Hematopoietic multipotent progenitor cell treated with erythropoietin and hydrocortisone succinate and interleukin-3 and kit ligand, for 17 days (in vitro differentiated cells): ENCODE data around the gene SMYD3.

Experiments
- DNase-seq: peaks from one replicate; pipeline ENCODE4 v3.0.0-alpha.2; 2015; ENCODE audit warnings: low spot score

The SMYD3 gene

GRCh38 chr1:246147524-246148461 lies 359.3 kb downstream of the SMYD3 start:
- no peak for DNase-seq

DNA sequence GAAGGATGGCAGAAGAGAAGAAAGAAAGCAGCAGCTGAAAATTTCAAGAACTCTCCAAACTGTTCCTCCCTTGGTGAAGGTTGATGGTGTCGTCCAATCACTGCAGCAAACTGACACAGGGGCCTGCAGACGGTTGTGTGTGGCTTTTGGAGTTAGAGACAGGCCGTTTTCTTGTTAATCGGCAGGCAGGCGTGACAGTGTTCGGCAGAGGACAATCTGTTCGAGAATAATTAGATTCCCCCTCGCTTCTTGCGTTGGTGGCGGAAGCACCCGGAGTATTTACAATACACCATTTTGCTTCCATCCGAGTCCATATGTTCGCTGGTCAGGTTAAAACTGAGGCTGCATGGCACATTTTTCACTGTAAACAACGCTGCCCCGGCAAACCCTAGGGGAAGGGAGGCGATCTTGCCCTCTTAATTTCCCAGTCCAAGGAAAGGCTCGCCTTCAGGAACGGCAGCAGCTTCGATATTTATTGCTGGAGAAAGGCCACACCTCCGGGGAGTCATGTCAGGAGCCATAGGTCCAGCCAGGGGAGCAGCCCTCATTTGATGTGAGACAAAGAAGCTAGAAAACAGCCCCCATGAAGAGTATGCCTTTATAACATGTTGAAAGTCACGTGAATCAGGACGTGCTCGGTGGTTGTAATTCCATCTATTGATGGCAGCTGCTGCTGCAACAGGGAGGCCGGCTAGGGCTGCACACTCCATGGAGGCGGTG lies 360.1 kb downstream of the SMYD3 start:
- DNase-seq = no peak

GRCh38 chr1:246145900-246146299 lies 361.2 kb downstream of the SMYD3 start:
- no peak for DNase-seq

DNA sequence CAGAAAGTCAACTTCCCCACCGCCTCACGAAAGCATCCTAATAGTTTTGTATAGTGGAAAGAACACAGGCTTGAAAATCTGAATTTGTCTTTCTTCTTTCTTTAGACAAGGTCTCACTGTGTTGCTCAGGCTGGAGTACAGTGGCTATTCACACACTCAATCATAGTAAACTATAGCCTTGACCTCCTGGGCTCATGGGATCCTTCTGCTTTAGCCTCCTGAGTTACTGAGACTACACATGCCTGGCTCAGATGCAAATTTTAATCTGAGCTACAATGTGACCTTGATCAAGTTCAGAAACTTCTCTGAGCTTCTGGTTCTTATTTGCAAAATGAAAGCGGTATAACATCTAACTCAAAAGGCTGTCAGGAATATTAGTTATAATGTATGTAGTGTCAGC lies 362.1 kb downstream of the SMYD3 start:
- DNase-seq = no peak

DNA sequence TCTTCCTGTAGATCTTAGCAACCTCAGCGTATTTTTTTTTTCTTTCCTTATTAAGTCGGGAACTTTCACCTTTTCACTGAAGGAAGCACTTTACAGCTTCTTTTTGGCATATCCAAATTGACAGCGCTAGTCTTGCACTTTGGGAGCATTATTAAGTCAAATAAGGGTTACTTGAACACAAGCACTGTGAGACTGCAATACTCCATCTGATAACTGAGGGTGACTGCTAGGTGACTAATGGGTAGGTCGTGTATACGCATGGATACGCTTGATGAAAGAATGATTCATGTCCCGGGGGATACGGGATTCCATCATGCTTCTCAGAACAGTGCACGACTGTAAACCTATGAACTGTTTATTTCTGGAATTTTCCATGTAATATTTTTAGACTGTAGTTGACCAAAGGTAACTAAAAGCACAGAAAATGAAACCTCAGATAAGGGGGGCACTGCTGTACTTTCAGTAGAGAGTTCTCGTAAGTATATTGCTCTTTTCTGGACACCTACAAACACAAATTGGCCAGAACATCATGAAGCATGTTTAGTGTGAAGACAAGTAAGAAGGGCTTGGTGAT lies 364.7 kb downstream of the SMYD3 start:
- no peak for DNase-seq

GRCh38 chr1:246141306-246141705 lies 365.8 kb downstream of the SMYD3 start:
- no peak for DNase-seq

DNA sequence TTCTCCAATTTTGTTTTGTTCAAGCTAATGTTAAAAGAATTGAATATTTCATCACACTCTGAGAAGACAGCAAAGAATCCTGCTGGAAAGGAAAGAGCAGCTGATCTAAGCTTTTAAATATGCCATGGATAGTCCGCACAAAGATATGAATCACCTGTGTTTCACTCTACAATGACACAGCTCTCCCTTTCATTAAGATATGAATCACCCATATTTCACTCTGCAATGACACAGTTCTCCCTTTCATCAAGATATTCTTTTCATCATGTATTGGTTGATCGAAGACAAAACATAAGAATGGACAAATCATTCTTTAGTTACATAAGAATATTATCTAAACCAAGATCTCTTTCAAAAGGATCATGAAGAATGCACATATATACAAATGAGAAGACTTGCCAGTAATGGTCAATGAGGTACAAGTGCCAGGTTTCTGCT lies 367.3 kb downstream of the SMYD3 start:
- DNase-seq = no peak

DNA sequence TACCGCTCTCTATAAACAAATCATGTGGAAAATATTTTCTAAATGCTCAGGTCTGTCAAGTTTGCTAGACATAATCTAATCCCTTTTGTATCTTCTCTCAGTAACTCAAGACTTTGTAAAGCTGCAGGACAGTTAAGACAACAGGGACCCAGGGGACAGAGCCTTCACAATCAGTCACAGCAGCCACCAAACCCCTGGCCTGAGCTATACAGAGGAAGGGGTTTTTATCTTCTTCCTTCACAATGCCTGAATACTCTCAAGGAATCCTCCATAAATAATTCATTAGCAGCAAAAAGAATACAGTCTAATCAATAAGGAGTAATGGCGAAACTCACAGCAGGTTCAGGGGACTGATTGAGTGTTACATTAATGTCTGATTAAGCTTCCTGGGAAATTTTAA lies 368.3 kb downstream of the SMYD3 start:
- no peak for DNase-seq

DNA sequence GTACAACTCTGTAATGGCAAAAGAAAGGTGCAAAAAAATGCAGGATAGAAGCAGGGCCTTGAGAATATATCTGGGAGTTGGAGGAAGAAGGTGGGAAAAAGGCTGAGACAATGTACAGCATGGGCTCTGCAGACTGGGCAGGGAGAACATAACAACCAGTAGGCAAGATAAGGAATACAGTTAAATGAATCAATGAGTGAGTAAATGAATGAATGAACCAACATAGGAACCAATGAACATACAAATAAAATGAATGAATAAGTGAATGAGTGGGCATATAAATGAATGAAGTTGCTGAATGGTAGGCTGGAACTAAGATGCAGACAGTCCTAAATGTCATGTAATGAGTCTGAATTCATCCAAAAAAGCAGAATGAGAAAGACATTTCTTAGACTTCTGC lies 370.6 kb downstream of the SMYD3 start:
- DNase-seq = no peak

GRCh38 chr1:246134789-246135188 lies 372.3 kb downstream of the SMYD3 start:
- DNase-seq = no peak

DNA sequence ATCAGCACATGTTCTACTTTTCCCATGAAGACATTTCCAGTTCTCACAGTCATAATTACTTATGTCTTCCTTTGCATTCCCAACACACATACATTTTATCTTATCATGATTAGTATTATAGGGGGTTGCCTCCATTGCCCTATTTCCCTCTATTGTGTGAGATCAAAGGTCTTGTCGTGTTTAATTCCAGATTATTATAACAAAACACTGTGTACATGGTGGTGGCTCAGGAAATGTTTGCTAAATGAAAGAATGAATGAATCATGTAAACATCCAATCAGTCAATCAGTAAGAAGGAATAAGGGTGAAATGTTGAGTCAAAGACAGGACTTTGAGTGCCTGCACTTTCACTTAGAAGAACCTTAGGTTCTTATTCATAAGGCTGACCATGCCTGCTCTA lies 376.0 kb downstream of the SMYD3 start:
- DNase-seq = no peak

DNA sequence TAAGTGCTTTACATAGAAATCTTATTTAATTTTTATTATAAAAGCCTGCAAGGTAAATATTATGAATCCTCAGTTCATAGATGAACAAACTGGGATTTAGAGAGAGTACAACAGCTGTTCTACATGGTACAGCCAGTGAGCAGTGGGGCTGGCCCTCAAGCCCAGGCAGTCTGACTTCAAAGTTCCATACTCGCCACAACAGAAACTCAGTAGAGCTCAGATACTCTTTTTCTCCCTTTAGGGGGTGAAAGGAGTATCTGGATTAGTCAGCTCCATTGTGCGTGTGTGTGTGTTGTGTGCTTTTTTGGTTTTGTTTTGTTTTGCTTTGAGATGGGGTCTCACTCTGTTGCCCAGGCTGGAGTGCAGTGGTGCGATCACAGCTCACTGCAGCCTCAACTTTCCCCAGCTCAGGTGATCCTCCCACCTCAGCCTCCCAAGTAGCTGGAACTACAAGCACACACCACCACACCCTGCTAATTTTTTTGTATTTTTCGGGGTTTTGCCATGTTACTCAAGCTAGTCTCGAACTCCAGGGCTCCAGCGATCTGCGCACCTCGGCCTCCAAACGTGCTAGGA lies 378.5 kb downstream of the SMYD3 start:
- DNase-seq = no peak

GRCh38 chr1:246126580-246126979 lies 380.5 kb downstream of the SMYD3 start:
- DNase-seq = no peak

- no peak for DNase-seq
These were observed 385.0 kb downstream of the SMYD3 start for GRCh38 chr1:246122071-246122470.

DNA sequence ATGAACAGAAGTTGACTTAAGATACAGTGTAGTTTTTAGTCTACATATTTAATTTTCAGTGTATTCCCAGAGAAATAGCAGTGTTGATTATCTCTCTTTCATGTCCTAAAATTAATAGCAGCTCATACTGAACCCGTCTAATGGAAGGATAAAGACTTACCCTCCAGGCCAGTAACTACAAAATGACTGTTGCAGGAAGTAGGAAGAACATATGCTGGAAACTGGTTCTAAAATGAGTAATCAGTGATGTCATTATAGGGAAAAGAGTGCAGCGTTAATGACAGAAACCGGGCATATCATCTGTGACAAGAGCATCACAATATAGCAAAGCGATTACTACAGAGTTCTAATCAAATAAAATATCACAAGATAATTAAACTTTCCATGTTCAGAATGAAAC lies 385.5 kb downstream of the SMYD3 start:
- no peak for DNase-seq

DNA sequence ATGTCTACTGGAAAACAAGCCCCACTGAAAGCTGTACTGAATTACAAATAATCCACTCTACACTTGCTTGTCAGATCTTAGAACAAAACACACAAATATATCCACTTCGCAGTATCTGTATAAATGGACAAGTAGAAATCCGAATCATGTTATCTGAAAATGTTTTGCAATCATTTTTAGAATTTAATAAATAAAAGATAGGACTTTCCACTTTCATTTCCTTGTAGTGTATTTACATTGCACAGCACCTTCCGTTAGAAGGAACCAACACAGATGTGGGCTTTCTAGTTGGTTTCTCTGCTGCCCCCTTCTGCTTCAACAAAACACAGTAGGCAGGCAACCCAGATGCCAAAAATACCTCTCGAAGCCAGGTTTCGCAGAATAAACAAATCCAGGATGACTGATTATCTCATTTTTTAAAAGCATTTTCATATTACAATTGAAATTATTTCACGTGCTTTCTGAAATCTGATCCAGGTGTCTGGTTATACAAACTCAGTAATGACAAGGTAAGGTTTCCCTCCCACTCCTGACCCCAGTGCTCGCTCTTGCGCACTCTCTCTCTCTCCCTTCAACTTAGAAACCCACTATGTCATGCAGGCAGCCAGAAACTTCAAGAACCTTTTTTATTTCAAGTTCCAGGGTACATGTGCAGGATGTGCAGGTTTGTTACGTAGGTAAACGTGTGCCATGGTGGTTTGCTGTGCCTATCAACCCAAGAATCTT lies 389.9 kb downstream of the SMYD3 start:
- DNase-seq = peak; percentile 11

DNA sequence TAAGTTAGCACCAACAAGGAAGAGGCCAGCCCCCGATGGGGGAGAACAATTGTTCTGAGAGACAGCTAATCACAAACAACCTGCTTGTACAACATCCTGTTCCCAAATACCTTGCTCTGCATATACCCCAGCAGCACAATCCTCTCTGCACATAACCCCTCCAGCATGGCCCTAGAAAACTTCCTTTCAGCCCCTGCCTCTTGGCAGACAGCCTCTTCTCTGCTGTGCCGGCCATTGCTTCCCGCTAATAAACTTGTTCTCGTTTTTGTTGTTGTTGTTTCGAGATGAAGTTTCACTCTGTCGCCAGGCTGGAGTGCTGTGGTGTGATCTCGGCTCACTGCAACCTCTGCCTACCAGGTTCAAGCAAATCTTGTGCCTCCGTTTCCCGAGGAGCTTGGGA lies 392.7 kb downstream of the SMYD3 start:
- DNase-seq = no peak

- no peak for DNase-seq
These were observed 393.5 kb downstream of the SMYD3 start for GRCh38 chr1:246113555-246114095.

DNA sequence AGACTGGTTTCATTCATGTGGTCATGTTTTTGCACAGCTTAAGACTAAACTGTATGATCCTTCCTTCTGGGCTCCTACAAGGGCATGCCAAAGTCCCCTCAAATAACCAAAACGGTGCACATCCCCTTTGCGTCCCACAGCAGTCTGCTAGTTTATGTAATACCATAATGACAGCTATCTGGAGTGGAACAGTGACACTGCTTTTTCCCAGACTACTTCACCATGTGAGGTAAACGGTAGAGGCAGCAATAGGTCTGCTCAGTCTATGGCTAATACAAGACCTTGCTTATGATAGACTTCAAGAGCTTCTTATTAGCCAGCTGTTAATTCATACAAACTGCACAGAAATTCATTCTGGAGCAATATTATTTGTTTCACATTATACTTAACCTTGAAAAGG lies 395.5 kb downstream of the SMYD3 start:
- DNase-seq = no peak

GRCh38 chr1:246110343-246111219 lies 396.5 kb downstream of the SMYD3 start:
- no peak for DNase-seq
